Measurements from ENCODE around the gene MEPCE.

DNA sequence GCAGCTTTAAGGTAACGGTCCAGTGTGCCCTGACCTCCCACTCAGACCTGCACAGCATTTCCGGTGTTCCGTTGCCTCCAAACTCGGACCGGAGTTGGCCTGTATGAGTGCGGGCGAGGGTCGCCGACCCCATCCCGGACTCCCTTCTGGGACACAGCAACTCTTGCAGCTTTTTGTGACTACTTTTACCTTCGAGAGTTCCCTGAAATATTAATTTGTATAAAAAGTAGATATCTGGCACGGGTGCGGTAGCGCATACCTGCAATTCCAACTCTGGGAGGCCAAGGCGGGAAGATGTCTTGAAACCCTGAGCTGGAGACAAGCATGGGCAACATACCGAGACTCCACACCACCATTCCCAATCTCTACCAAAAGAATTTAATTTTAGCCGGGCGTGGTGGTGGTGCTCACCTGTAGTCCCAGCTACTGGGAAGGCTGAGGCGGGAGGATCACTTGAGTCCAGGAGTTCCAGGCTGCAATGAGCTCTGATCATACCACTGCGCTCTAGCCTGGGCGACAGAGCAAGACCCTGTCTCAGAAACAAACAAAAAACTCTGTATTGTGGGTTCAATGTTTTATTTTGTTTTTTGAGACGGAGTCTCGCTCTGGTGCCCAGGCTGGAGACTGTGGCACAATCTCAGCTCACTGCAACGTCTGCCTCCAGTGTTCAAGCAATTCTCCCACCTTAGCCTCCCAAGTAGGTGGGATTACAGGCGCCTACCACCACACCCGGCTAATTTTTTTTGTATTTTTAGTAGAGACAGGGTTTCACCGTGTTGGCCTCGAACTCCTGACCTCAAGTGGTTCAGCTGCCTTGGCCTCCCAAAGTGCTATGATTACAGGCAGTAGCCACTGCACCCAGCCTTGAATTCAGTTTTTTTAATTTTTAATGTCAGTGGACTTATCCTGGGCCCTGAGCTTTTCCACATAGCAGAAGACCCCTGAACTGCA is 7.8 kb downstream of the MEPCE start:
- TF ChIP-seq, protein P1, sequence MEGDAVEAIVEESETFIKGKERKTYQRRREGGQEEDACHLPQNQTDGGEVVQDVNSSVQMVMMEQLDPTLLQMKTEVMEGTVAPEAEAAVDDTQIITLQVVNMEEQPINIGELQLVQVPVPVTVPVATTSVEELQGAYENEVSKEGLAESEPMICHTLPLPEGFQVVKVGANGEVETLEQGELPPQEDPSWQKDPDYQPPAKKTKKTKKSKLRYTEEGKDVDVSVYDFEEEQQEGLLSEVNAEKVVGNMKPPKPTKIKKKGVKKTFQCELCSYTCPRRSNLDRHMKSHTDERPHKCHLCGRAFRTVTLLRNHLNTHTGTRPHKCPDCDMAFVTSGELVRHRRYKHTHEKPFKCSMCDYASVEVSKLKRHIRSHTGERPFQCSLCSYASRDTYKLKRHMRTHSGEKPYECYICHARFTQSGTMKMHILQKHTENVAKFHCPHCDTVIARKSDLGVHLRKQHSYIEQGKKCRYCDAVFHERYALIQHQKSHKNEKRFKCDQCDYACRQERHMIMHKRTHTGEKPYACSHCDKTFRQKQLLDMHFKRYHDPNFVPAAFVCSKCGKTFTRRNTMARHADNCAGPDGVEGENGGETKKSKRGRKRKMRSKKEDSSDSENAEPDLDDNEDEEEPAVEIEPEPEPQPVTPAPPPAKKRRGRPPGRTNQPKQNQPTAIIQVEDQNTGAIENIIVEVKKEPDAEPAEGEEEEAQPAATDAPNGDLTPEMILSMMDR (IDR thresholded peaks at IDR 0.05; ENCODE audit: insufficient read depth, low read length, poor library complexity, severe bottlenecking), result no peak
- no peak for TF ChIP-seq EZH2phosphoT487 (conservative IDR thresholded peaks at IDR 0.05; ENCODE audit: low read length)

Measured in SU-DHL-6 (cell line).